GM23338 (cell line): Measurements from ENCODE around the gene ZNFX1. TPM values are rescaled to one million over a fixed set of nuclear protein-coding genes. Genes with fewer than 3 reads are reported as not detected.

ENCODE experiments used
- ATAC-seq: fragments of 200-7000 bp; cut with Tn5 transposase; 3 replicates; pipeline ENCODE4 v1.9.1; 2020
- DNase-seq: peaks from one replicate; pipeline ENCODE4 v3.0.0-alpha.2; 2015; ENCODE audit warnings: low spot score
- H2AFZ ChIP-seq: fragments of 200-600 bp; sonication (generic); 2 replicates; pipeline ENCODE4 v1.8.0; 2016; ENCODE audit warnings: antibody characterized with exemption, mild to moderate bottlenecking, moderate library complexity
- H3F3A ChIP-seq: fragments of 200-600 bp; sonication (generic); replicated peaks from 2 replicates; pipeline ENCODE4 v1.8.0; 2017; ENCODE audit warnings: antibody characterized with exemption, mixed run types, low read depth
- H3K27ac ChIP-seq: fragments of 200-600 bp; sonication (generic); 2 replicates; pipeline ENCODE4 v1.6.1; 2016; ENCODE audit warnings: low read depth
- H3K27me3 ChIP-seq: fragments of 200-600 bp; sonication (generic); 2 replicates; pipeline ENCODE4 v1.8.0; 2016; ENCODE audit warnings: mild to moderate bottlenecking, mixed run types, moderate library complexity; ENCODE audit not compliant: insufficient read depth
- H3K36me3 ChIP-seq: fragments of 200-600 bp; sonication (generic); 2 replicates; pipeline ENCODE4 v1.8.0; 2016; ENCODE audit warnings: mild to moderate bottlenecking; ENCODE audit not compliant: insufficient read depth
- H3K4me1 ChIP-seq: fragments of 200-600 bp; sonication (generic); 2 replicates; pipeline ENCODE4 v1.8.0; 2016; ENCODE audit warnings: mild to moderate bottlenecking, moderate library complexity; ENCODE audit not compliant: insufficient read depth
- H3K4me2 ChIP-seq: fragments of 200-600 bp; sonication (generic); 2 replicates; pipeline ENCODE4 v1.7.1; 2017; ENCODE audit warnings: mixed run types
- H3K4me3 ChIP-seq: fragments of 200-600 bp; sonication (generic); 2 replicates; pipeline ENCODE4 v1.6.1; 2016; ENCODE audit warnings: mixed run types
- H3K79me2 ChIP-seq: fragments of 200-600 bp; sonication (generic); replicated peaks from 2 replicates; pipeline ENCODE4 v1.8.0; 2017; ENCODE audit warnings: mild to moderate bottlenecking; ENCODE audit not compliant: insufficient read depth
- H3K9me2 ChIP-seq: fragments of 200-600 bp; sonication (generic); 2 replicates; pipeline ENCODE4 v1.8.0; 2017; ENCODE audit not compliant: insufficient read depth
- H4K20me1 ChIP-seq: fragments of 200-600 bp; sonication (generic); replicated peaks from 2 replicates; pipeline ENCODE4 v1.8.0; 2017; ENCODE audit warnings: mild to moderate bottlenecking; ENCODE audit not compliant: insufficient read depth
- H3K27ac Mint-ChIP-seq: 2 replicates; pipeline ENCODE4 v1.8.0; 2020; ENCODE audit warnings: inconsistent platforms, mild to moderate bottlenecking, moderate library complexity, mixed read lengths
- H3K27me3 Mint-ChIP-seq: 3 replicates; pipeline ENCODE4 v1.8.0; 2022; ENCODE audit warnings: low read depth, mild to moderate bottlenecking, moderate library complexity, mixed read lengths, inconsistent platforms; ENCODE audit not compliant: insufficient read depth, poor library complexity
- H3K36me3 Mint-ChIP-seq: 3 replicates; pipeline ENCODE4 v1.8.0; 2021; ENCODE audit warnings: low read depth, mild to moderate bottlenecking, inconsistent platforms, moderate library complexity, mixed read lengths
- H3K4me1 Mint-ChIP-seq: 3 replicates; pipeline ENCODE4 v1.8.0; 2020; ENCODE audit warnings: mild to moderate bottlenecking, inconsistent platforms, mixed read lengths
- H3K4me3 Mint-ChIP-seq: 3 replicates; pipeline ENCODE4 v1.8.0; 2021; ENCODE audit warnings: moderate library complexity, mild to moderate bottlenecking, inconsistent platforms, mixed read lengths
- H3K9me3 Mint-ChIP-seq: 3 replicates; pipeline ENCODE4 v1.8.0; 2020; ENCODE audit warnings: moderate library complexity, mild to moderate bottlenecking, inconsistent platforms, mixed read lengths
- CREB1 ChIP-seq: fragments of 250-450 bp; sonication (Bioruptor Pico); IDR thresholded peaks from 2 replicates; pipeline ENCODE4 v1.5.0; 2020; ENCODE audit warnings: low read depth, mild to moderate bottlenecking, moderate library complexity
- CTCF ChIP-seq, 2 experiments: fragments of 200-600 bp in 1 of 2; sonication (generic) in 1 of 2; conservative IDR thresholded peaks; 2 replicates each; pipeline versions ENCODE4 v1.5.1 to v1.6.1; 2016 to 2017; ENCODE audit warnings: antibody characterized with exemption in 2 of 2, low read depth in 2 of 2, mild to moderate bottlenecking in 2 of 2, moderate library complexity in 1 of 2
- ETS1 ChIP-seq: IDR thresholded peaks from 2 replicates; pipeline ENCODE4 v1.6.1; 2016; ENCODE audit warnings: antibody characterized with exemption
- EZH2 ChIP-seq: fragments of 200-600 bp; sonication (generic); IDR thresholded peaks from one replicate; pipeline ENCODE4 v1.8.0; 2017; ENCODE audit warnings: antibody characterized with exemption, mild to moderate bottlenecking, low read depth; ENCODE audit not compliant: unreplicated experiment
- EZH2phosphoT487 ChIP-seq: fragments of 200-600 bp; sonication (generic); IDR thresholded peaks from one replicate; pipeline ENCODE4 v1.8.1; 2018; ENCODE audit warnings: antibody characterized with exemption; ENCODE audit not compliant: unreplicated experiment
- JUNB ChIP-seq: IDR thresholded peaks from one replicate; pipeline ENCODE4 v1.6.1; 2016; ENCODE audit warnings: antibody characterized with exemption; ENCODE audit not compliant: unreplicated experiment
- NANOG ChIP-seq: IDR thresholded peaks from 2 replicates; pipeline ENCODE4 v1.6.1; 2016; ENCODE audit warnings: antibody characterized with exemption, borderline replicate concordance
- POLR2AphosphoS5 ChIP-seq: IDR thresholded peaks from 2 replicates; pipeline ENCODE4 v1.6.1; 2016; ENCODE audit warnings: antibody characterized with exemption, low read depth
- STAT1 ChIP-seq: IDR thresholded peaks from one replicate; pipeline ENCODE4 v1.6.1; 2016; ENCODE audit warnings: antibody characterized with exemption; ENCODE audit not compliant: unreplicated experiment
- ZNF114 ChIP-seq: fragments of 250-450 bp; sonication (Bioruptor Pico); IDR thresholded peaks from 2 replicates; pipeline ENCODE4 v1.5.0; 2020; ENCODE audit warnings: mild to moderate bottlenecking, moderate library complexity
- ZNF331 ChIP-seq: fragments of 250-450 bp; sonication (Bioruptor Pico); IDR thresholded peaks from 2 replicates; pipeline ENCODE4 v1.5.0; 2020; ENCODE audit warnings: low read depth, mild to moderate bottlenecking, moderate library complexity
- ZNF462 ChIP-seq: fragments of 250-450 bp; sonication (Bioruptor Pico); IDR thresholded peaks from 2 replicates; pipeline ENCODE4 v1.5.0; 2020; ENCODE audit warnings: mild to moderate bottlenecking, moderate library complexity
- polyA plus RNA-seq: library from polyadenylated mRNA; unstranded; fragments of >200 nt; fragmentation: Nextera tagmentation; extraction: Ambion mirVana; gene quantifications from 2 replicates; pipeline ENCODE4 v1.2.1, GENCODE V29; 2016
- total RNA-seq: library from RNA; depleted of rRNA; stranded (reverse); fragments of >200 nt; shearing (Covaris generic); gene quantifications from 2 replicates; pipeline ENCODE4 v1.2.3, GENCODE V29; 2014
- TF ChIP-seq, protein P1 (sequence below): IDR thresholded peaks from one replicate; pipeline ENCODE4 v1.6.1; 2018; ENCODE audit warnings: antibody characterized with exemption; ENCODE audit not compliant: unreplicated experiment

ZNFX1 gene
- total and polyA plus RNA-seq, 2 experiments from 2014 or later, result 6.1 to 12.1 TPM

- H3K9me3 Mint-ChIP-seq, result no peaks in the 10 kb centered on the region; the same call in 2 of the 3 replicates
- H3K27ac Mint-ChIP-seq, result peak overlapping the region; percentile 30
- no peaks in the 10 kb centered on the region for H3K36me3 Mint-ChIP-seq
- H3K27ac ChIP-seq, result no peak overlapping the region
- H3K4me3 ChIP-seq, result no peak overlapping the region
- DNase-seq, result no peak
- H2AFZ ChIP-seq, result peak overlapping the region; percentile 35; the same call in 1 of the 2 replicates
- no peak for ATAC-seq
- no peaks in the 10 kb centered on the region for H4K20me1 ChIP-seq
- no peaks in the 10 kb centered on the region for H3K36me3 ChIP-seq
- H3K4me1 Mint-ChIP-seq, result peaks cover 32% of the 10 kb centered on the region
- no peak overlapping the region for H3K4me2 ChIP-seq
- H3K4me1 ChIP-seq, result peaks cover 20% of the 10 kb centered on the region
- peaks cover 8% of the 10 kb centered on the region for H3K27me3 ChIP-seq
- no peaks in the 10 kb centered on the region for H3F3A ChIP-seq
- peaks cover 26% of the 10 kb centered on the region for H3K27me3 Mint-ChIP-seq
- H3K4me3 Mint-ChIP-seq, result no peak overlapping the region; the same call in 2 of the 3 replicates
- no peak for TF ChIP-seq NANOG
- TF ChIP-seq ETS1, result no peak
- TF ChIP-seq ZNF114 (CRISPR knock-in tag), result no peak
- TF ChIP-seq EZH2phosphoT487, result no peak
- no peak for TF ChIP-seq ZNF462
- TF ChIP-seq EZH2, result no peak
- TF ChIP-seq CREB1 (CRISPR knock-in tag), result no peak
- TF ChIP-seq CTCF (conservative IDR thresholded peaks at IDR 0.05; ENCODE audit: low read depth in 2 of 2), result no peak
- TF ChIP-seq STAT1, result no peak
- TF ChIP-seq, protein P1, sequence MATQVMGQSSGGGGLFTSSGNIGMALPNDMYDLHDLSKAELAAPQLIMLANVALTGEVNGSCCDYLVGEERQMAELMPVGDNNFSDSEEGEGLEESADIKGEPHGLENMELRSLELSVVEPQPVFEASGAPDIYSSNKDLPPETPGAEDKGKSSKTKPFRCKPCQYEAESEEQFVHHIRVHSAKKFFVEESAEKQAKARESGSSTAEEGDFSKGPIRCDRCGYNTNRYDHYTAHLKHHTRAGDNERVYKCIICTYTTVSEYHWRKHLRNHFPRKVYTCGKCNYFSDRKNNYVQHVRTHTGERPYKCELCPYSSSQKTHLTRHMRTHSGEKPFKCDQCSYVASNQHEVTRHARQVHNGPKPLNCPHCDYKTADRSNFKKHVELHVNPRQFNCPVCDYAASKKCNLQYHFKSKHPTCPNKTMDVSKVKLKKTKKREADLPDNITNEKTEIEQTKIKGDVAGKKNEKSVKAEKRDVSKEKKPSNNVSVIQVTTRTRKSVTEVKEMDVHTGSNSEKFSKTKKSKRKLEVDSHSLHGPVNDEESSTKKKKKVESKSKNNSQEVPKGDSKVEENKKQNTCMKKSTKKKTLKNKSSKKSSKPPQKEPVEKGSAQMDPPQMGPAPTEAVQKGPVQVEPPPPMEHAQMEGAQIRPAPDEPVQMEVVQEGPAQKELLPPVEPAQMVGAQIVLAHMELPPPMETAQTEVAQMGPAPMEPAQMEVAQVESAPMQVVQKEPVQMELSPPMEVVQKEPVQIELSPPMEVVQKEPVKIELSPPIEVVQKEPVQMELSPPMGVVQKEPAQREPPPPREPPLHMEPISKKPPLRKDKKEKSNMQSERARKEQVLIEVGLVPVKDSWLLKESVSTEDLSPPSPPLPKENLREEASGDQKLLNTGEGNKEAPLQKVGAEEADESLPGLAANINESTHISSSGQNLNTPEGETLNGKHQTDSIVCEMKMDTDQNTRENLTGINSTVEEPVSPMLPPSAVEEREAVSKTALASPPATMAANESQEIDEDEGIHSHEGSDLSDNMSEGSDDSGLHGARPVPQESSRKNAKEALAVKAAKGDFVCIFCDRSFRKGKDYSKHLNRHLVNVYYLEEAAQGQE, result no peak
- no peak for TF ChIP-seq JUNB
- no peak for TF ChIP-seq ZNF331 (CRISPR knock-in tag)
- TF ChIP-seq POLR2AphosphoS5, result no peak
- no peaks in the 10 kb centered on the region for H3K79me2 ChIP-seq
- H3K9me2 ChIP-seq, result no peaks in the 10 kb centered on the region
Measured at GRCh38 chr20:49324306-49324705, 46.4 kb upstream of the ZNFX1 start.
